Measurements from ENCODE around the gene DDX41.
A peak's percentile ranks its signal among the peaks of the same experiment; 100 is the strongest.

- TF ChIP-seq CTCF (IDR thresholded peaks at IDR 0.05), result no peak
- TF ChIP-seq EP300 (IDR thresholded peaks at IDR 0.05; ENCODE audit: low read depth), result no peak
- no peak for TF ChIP-seq POLR2A (IDR thresholded peaks at IDR 0.05)
- peak; percentile 49 to 83 (median 80) for TF ChIP-seq POLR2AphosphoS5 (IDR thresholded peaks at IDR 0.05)
Observed at GRCh38 chr5:177478711-177479646, 37.8 kb downstream of the DDX41 start.
